ENCODE results near the gene LRRC36.

Gene LRRC36

DNA sequence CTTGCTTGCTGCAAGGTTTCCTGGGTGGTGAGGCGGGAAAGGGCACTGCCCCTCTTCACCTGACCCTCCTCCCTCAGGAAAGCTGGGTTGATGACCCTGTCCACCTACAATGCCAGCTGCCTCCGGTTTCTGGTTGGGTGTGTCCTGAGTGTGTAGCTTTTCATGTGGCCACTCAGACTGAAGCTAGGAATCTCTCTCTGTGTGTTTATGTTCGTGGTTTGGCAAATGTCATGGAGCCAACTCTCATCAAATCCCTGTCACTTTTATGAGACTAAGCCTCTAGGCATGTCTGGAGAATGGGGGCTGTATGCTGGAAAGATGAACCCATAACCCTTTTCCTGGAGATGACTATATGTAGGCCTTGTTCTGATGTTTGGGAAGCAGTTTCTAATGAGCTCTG lies 30.2 kb upstream of the LRRC36 start:
- FAIRE-seq: no peak

DNA sequence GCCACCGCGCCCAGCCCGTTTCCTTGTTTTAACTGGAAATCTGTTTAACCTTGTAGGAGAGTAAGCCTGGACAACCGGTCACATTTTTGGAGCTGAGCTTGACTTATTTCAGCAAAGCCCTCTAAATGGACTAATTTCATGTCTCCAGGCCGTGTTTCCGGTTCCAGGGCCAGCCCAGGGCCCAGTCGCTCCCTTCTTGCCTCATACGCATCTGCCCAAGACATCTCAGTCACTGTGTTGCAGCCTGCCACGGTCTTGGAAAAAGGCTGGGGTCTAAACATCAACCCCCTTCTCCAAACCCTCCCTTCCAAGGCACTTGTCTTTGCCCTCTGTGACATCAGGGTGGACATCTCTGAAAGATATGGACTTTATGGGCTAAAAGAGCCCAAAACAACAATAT lies 28.3 kb upstream of the LRRC36 start:
- no peak for FAIRE-seq

DNA sequence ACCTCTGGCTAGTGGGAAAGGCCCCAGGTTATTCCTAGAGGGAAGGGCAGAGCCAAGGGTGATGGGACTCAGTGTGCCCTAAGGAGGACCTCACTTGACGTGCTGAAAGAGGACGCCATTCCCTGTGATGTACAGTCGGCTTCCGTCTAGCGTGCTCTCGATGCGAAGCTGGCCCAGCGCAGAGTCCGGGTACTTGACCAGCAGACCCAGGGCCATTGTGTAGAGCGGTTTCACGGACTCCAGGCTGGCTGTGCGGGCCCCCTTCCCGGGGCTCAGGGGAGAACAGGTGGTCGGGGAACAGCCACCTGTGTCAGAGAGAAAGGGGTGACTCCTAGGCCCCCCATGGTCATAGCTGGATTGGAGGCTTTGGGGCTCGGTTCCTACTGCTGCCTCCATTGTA lies 27.3 kb upstream of the LRRC36 start:
- FAIRE-seq: no peak

DNA sequence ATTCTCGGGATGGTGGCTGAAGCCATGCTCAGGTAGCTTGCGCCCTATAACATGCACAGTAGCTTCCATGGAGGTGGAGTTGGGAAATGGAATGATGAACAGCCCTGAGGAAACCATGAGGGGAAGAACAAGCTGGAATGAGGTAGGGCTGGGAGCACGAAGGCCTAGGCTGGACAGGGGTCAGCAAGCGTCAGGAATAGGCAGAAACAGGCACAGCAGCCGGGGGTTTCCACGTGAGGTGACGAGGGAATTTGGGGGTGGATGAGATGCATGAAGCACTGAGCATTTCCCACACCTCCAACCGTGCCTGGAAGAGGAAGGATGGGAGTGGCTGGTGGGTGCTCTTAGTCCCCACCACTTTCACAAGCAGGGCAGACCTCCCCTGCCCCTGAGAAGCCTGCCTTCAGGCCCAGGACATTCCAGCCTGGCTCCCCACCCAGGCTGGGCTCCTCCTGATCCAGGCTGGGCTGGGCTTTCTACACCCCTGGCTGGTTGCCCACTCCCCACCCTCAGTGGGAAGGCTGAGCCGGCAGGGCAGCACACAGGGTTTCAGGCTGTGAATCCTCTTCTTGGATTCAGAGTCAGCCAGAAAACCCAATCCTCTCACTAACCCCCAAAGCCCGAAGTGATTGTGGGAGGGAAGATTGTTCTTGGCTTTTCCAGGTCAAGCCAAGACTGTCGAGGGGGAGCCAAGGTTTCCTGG lies 25.4 kb upstream of the LRRC36 start:
- no peak for FAIRE-seq

DNA sequence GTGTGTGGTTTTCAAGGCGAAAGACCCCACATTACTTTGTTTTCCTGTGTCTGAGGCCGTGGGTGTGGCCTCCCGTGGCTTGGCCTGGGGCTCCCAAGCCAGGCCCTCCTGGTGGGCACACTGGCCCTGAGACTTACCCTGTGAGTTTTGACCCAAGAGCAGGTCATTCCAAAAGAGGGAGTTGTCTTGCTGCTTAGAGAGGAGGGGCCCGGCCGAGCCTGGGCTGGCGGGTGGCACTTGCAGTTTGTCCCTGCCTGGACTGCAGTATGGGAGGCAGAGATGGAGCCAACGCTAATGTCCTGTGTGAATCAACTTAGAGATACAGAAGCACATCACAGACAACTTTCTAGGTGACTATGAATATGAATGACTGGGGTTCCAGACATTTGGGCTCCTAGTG lies 24.5 kb upstream of the LRRC36 start:
- FAIRE-seq: no peak

DNA sequence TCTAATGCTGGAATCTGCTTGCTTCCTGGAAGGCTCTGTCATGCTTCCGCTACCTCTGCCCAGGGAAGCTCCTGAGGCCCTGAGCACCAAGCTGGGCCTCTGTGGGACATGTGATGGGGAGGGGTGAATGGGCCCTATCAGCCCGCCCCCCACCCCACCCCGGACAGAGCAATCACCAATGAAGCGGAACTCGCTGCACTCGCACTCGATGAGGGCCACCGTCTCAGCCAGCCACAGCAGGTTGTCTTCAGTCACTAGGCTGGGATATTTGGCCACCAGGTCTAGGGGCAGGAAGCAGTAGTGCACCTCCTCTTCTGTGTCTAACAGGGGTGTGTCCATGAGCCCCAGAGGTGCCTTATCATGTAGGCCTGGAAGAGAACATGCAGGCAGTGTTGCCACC lies 23.6 kb upstream of the LRRC36 start:
- no peak for FAIRE-seq

DNA sequence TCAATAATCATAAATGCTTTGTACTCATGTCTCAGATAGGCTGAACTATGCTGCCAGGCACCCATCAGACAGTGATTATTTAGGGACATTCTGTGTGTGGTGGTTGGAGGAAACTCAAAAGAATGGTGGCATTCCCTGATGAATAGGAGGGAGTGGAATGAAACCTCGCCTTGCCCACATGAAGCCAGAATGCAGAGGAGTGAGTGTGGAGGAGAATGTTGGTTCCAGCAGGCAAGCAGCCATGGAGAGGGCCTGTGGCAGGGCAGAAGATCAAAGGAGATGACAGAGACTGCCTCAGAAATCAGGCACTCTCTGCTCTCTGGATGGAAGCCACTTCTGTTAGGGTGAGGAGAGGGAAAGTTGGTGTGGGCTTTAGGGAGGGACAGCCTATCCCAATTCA lies 22.6 kb upstream of the LRRC36 start:
- no peak for FAIRE-seq

DNA sequence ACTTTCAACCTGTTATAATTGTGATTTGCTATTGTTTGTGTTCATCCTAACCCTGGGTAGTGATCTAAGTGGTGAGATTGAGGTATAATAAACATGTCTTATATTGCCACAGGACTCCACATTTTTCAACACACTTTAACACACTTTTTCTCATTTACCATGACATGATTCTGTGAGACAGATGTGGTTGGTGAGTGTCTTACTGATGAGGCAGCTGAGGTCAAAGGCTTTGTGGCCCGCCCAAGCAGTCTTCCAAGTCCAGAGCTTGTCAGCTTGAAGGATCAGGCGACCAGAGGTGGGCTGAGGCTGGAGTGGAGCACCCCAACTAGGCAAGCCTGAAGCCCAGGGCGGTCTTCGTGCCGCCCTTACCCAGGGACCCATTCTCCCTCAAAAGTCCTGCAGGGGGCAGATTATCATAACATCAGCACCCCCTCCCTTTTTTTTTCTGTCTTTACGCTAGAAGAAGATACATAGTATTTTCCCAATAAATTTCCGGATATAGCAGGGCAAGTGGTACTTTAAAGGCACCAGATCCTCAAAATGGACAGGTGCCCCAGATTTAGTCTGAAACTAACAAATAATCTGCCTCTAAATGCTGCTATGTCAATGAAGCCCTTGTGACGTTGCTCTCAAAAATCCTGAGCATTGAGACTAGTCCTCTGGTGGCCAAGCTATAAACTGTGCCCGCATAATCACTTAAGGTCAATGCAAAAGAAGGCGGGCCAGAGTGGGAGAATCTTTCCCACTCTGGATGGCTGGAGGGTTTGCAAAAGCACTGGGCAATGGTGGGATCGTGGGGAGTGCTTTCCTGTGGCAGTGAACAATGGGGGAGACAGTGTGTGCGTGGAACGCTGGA lies 21.2 kb upstream of the LRRC36 start:
- no peak for FAIRE-seq

DNA sequence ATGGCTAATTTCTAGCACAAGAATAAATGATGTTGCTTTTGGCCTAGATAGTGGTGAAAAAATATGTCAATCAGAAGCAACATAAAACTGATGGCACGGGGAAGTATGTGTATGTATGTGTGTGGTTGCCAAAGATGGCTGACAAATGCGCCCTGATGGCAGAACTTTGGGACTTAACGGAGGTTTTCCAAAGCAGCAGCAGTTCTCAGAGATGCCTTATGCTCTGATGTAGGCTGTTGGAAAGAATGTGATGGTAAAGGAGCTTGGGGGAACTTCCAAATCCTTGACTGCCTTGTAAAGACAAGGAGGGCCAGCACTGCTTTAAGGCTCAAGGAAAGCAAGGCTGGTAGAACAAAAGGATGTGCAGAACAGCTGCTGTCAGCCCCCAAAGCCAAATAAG lies 16.1 kb upstream of the LRRC36 start:
- FAIRE-seq: no peak

DNA sequence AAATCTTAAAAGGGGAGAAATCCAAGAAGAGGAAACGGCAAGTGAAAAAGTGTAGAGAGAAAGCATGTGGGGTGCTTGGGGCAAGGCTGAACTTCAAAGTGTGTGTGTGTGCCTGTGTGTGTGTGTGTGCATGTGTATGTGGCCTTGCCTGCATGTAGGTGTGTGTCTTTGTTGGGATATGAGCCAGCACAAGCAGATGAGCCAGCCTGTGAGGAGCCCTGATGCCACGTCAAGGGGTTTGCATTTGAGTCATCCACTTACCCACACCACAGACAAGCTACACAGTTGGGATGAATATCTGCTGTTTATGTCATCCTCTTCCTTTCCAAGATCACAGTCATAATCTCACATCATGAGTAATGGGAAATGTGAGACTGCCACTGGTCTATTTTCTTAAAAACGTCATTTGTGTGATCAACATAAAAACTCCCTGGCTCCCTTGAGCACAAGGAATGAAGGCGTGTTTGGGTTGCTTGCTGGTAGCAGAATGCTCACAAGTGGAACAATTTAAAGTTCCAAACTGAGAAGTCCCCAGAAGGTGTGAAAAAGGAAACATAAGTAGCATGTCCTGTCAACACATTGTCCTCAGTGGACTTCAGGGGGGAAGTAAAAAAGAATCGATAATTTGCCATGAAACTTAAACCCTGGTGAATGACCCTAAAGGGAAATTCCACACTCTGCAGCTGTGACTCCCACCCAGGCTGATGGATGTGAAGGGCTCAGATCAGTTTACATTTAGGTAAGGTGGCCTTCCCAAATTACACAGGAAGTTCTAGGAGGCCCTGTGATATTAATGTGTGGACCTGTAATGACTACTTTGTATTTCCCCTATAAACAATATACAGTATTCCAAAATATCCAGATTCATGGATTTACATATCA lies 14.8 kb upstream of the LRRC36 start:
- FAIRE-seq: no peak

DNA sequence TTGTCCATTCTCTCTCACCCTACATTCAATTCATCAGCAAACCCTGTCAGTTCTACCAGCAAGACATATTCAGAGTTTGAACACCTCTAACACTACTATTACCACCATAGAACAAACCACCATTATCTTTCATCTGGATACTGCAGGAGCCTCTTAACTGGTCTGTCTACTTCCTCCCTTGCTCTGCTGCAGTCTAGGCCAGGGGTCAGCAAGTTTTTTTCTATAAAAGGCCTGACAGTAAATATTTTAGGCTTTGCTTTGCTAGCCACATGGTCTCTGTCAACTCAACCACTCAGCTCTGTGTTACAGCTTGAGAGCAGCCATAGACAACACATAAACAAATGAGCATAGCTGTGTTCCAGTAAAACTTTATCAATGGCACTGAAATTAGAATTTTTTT lies 13.9 kb upstream of the LRRC36 start:
- no peak for FAIRE-seq

DNA sequence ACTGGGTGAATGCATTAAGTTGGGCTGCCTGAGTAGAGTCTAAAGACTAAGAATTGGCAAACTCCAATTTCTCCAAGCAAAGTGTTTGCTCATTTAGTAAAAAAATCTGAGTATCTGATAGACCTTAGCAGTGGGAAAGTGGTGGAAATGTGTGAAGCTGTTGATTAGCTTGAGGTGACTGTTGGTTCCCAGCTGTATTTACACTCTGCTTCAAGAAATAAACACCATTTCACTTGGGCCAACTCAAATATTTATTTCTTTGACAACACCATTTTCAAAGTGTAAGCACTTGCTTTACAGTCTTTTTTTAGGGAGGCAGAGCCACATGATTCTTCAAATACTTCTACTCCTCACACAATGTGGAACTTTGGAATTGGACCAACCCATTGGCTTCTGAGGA lies 8.8 kb upstream of the LRRC36 start:
- FAIRE-seq: no peak

DNA sequence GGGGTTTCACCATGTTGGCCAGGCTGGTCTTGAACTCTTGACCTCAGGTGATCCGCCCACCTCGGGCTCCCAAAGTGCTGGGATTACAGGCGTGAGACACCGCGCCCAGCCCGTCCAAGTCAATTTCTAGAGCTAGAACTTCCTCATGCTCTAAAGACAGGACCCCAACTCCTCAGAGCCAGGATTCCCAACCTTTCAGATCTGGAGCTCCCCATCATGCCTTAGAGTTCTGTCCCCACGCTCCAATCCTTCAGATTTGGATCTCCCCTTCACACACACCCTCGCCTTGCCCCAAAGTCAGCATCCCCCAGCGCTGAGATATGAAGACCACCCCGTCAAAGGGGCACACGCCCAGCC lies 522 bp upstream of the LRRC36 start:
- FAIRE-seq: no peak

DNA sequence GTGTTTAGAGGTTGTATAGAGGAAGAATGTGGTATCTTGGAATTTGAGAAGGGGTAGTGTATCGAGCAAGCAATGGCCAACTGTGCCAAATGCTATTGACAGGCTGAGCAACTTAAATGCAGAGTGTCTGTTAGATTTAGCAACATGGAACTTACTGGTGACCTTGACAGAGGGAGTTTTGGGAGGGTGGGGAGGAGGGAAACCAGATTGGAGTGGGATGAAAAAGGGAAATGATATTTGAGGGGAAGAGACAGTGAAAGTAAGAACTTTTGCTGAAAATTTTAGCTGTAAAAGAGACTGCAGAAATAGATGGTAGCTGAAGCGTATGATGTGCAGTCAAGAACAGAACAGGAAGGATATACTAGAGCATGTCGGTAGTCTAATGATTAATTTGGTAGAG lies 1.1 kb downstream of the LRRC36 start:
- FAIRE-seq: no peak

DNA sequence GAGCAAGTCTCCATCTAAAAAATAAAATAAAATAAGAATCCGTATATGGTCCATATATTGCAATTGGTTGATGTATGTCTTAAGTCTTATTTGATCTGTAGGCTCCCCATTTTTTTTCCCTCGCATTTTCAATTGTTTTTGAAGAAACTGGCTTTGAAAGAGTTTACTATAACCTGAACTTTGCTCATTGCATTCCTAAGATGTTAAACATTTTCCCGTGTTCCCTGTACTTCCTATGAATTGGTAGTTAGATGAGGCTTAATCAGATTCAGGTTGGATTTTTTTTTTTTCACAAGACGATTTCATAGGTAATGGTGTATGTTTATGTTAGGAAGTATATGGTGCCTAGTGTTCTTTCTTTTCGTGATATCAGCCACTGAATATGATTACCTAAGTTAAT lies 3.3 kb downstream of the LRRC36 start:
- FAIRE-seq: no peak

DNA sequence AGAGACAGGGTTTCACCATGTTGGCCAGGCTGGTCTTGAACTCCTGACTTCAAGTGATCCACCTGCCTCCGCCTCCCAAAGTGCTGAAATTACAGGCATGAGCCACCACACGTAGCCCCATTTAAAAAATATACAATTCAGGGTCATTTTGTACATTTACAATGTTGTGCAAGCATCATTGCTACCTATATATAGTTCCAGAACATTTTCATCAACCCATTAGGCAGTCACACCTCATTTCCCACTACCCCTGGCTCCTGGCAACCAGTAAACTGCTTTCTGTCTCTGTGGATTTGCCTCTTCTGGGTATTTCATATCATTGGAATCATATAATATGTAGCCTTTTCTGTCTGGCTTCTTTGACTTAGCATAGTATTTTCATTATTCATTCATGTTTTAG lies 6.7 kb downstream of the LRRC36 start:
- peak; percentile 96 for FAIRE-seq

DNA sequence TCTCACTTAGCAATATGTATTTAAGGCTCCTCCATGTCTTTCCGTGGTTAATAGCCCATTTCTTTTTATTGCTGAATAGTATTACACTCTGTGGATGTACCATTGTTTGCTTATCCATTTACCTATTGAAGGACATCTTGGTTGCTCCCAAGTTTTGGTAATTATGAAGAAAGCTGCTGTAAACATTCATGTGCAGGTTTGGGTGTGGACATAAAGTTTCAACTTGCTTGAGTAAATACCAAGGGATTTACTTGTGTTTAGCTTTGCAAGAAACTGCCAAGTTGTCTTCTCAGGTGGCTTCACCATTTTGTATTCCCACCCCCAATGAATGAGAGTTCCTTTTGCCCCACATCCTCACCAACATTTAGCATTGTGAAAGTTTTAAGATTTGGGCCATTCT lies 9.5 kb downstream of the LRRC36 start:
- FAIRE-seq: no peak

DNA sequence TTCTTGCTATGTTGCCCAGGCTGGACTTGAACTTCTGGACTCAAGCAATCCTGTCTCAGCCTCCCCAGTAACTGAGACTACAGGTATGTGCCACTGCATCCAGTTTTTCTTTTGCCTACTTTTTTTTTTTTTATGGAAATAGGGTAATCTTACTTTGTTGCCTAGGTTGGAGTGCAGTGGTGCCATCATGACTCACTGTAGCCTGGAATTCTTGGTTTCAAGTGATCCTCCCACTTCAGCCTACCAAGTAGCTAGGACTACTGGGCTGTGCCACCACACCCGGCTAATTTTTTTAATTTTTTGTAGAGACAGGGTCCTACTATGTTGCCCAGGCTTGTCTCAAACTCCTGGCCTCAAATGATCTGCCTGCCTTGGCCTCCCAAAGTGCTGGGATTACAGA lies 10.0 kb downstream of the LRRC36 start:
- FAIRE-seq: no peak

DNA sequence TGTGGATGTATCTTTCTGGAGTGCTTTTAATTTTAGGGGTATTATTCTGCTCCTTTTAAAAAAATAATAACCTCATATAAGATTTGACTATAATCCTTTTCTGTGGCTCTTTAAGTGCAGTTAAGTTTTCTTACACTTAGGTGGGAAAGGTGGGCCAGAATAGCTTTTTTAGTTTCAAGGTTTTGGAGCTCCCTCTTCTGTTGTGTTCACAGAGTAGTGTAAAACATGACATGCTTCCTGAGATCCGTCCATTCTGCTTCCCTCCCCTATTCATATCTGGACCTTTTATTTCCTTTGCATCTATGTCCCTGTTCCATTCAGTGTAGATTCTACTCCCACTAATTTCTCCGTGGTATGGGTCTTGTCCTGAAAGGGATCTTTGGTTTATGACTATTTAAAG lies 12.8 kb downstream of the LRRC36 start:
- no peak for FAIRE-seq

DNA sequence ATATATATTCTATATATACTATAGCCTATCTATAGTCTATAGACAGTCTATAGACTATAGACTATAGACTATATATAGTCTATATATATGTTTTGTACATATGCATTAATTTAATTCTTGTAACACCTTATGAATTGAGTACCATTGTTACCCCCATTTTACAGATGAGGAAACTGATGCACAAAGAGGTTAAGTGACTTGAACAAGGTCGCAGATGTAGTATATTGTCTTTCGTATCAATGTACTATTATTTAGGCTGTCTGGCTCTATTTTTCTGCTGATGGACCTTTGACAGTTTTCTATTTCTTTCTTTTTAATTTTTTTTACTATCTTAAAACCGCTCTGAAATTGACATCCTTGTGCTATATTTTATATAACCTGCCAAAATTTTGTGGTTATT lies 14.6 kb downstream of the LRRC36 start:
- FAIRE-seq: no peak

DNA sequence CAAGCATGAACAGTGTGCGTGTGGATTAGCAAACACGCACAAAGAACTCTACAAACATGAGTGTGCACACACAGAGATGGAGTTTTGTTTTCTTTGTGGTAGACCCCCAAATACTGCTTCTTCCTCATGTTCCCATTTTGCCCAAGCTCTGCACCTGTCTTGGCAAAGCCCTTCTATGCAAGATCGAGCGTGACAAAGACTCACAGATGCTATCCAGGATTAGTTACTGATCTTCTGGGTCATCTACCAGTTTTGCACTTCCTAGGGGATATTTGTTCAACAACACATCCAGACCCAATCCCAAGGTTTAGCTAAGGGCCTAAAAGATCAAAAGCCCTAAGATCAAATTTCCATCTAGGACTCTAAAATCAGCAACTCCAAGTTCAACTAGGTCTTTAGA lies 16.0 kb downstream of the LRRC36 start:
- no peak for FAIRE-seq

DNA sequence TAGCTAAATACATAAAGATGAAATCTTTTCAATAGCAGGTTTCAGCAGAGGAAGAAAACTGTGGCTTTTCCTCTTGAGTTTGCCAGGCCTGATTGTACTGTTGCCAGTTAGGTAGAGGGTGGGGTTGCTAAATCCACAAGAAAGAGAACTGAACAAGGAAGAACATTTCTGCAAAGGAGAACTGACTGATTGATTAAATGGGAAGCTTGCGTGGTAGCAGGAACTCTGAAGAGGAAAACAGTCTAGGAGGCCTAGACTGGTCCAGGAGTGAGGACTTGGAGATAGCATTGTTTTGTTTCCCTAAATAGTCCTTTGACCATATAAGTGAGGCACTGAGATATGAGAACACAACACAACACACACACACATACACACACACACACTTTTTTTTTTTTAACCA lies 18.8 kb downstream of the LRRC36 start:
- no peak for FAIRE-seq

DNA sequence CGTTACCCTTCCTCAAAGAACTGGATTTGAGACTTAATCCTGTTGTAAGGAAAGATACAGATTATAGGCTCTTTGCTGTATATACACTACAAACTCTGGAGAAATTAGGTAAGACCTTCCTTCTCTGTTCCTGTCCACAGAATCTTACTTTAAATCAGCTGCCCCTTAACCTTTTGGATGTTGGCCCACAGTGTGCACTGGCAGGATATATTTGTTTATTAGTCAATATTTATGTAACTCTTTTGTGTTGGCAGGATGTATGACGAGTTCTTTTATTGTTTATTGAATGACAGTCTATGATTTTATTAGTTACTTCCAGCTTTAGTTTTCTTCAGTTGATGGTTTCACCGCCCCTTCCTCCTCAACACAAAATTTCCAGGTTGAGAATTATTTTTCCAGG lies 19.7 kb downstream of the LRRC36 start:
- FAIRE-seq: no peak

DNA sequence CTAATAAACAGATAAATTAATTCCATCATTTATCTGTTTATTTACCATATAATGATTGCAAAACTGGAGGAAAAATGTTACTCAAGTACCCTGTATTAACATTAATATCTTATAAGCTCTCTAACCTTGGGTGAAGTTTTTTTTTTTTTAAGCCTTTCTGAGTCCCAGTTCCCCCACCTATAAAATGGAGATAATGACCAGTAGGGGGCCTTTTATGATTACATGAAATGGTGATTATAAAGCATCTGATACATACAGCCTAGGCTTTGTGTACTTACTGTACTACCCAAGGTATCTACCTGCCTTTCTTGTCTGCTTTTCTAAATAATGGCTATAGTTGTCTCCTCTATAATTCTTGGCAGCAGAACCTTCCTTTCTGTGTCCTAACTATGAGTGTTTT lies 22.6 kb downstream of the LRRC36 start:
- FAIRE-seq: no peak
